Subcutaneous adipose tissue (tissue), 4 donors: ENCODE measurements around the gene RBMS1. TPM values are rescaled to one million over a fixed set of nuclear protein-coding genes. Genes with fewer than 3 reads are reported as not detected.

Source experiments
- total RNA-seq, 4 donors: library from RNA; depleted of rRNA; stranded (reverse); fragments of >200 nt; gene quantifications; one replicate each; pipeline ENCODE4 v1.1.0, GENCODE V29; 2016
- TF ChIP-seq, protein P1 (sequence below): fragments of 450-650 bp; IDR thresholded peaks from one replicate; pipeline ENCODE4 v1.5.1; 2016; ENCODE audit warnings: low read depth, mild to moderate bottlenecking, control low read depth, antibody characterized with exemption, moderate library complexity

The RBMS1 gene
- total RNA-seq, 4 donors from 2014 or later = 80.1 to 164 (median 95.7) TPM

GRCh38 chr2:160477032-160477431, 16.6 kb downstream of the RBMS1 start:
- TF ChIP-seq, protein P1, sequence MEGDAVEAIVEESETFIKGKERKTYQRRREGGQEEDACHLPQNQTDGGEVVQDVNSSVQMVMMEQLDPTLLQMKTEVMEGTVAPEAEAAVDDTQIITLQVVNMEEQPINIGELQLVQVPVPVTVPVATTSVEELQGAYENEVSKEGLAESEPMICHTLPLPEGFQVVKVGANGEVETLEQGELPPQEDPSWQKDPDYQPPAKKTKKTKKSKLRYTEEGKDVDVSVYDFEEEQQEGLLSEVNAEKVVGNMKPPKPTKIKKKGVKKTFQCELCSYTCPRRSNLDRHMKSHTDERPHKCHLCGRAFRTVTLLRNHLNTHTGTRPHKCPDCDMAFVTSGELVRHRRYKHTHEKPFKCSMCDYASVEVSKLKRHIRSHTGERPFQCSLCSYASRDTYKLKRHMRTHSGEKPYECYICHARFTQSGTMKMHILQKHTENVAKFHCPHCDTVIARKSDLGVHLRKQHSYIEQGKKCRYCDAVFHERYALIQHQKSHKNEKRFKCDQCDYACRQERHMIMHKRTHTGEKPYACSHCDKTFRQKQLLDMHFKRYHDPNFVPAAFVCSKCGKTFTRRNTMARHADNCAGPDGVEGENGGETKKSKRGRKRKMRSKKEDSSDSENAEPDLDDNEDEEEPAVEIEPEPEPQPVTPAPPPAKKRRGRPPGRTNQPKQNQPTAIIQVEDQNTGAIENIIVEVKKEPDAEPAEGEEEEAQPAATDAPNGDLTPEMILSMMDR = no peak

- TF ChIP-seq, protein P1 = no peak
These were observed 18.5 kb downstream of the RBMS1 start for GRCh38 chr2:160474891-160475787.

- TF ChIP-seq, protein P1 = no peak
These were observed 19.3 kb downstream of the RBMS1 start for GRCh38 chr2:160474319-160474645.

- TF ChIP-seq, protein P1 = no peak
These were observed 19.9 kb downstream of the RBMS1 start for GRCh38 chr2:160473468-160474318.

DNA sequence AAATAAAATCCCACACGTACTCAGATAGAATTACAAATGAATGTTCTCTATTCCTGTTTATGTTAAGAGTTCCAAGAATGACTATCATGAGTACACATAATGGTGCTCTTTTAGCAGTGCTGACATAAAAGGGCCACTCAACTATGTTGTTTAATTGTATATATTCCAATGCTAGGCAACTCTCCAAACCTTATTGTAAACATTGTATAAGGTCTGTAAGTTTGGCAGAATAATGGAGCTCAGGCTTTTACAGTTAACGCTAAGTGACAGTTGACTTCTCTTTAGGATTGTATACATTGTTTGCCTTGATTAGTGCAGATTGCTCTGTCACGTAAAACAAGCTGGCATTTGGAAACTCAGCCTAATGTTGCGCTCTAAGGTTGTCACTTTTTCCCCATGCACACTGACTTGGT, 20.8 kb downstream of the RBMS1 start:
- TF ChIP-seq, protein P1 = no peak

DNA sequence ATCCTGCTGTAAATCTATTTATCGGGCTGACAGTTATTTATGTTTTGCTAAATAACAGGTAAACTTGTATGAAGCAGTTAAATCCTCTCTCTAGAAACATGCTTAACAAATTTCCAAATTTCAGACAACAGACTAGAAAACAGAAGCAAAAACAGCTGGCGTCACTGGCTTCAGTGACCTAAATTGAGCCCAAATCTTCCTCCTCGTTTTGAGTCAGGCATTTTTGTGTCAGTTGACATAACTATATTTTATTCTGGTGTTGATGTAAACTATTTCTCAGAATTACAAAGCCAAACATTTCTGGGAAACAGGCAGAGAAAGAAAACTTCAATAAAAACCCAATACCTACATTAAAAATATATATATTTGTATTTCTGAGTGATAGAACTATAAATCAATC, 21.7 kb downstream of the RBMS1 start:
- TF ChIP-seq, protein P1 = no peak

- TF ChIP-seq, protein P1 = no peak
These were observed 23.9 kb downstream of the RBMS1 start for GRCh38 chr2:160469621-160470204.
